Suppressor macrophage treated with lipopolysaccharide for 4 hours (primary cell): Measurements from ENCODE around the gene SLC35F1.

ENCODE experiments used
- DNase-seq: peaks from one replicate; pipeline ENCODE4 v3.0.0-alpha.2; 2020

Gene SLC35F1

GRCh38 chr6:118285791-118286190, 378.7 kb downstream of the SLC35F1 start:
- no peak for DNase-seq

DNA sequence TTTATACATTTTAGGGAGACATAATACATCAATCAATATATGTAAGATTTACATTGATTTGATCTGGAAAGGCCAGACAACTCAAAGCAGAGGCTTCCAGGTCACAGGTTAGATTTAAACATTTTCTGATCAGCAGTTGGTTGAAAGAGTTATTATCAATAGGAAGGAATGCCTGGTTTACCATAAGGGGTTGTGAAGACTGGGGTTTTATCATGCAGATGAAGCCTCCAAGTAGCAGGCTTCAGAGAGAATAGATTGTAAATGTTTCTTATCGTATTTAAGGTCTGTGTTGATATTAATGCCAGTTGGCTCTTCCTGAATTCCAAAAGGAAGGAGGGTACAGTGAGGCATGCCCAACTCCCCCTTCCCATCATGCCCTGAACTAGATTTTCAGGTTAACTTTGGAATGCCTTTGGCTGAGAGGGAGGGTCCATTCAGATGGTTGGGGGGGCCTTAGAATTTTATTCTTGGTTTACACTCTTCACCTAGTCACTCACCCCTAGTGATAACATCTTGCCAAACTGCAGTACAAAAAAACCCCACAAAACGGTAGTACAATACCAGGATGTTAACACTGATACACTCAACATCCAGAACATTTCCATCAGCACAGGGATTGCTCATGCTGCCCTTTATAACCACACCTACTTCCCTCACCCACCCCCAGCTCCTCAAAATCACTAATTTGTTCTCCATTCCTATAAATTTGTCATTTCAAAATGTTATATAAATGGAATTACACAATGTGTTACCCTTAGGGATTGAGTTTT, 381.5 kb downstream of the SLC35F1 start:
- DNase-seq, result no peak

DNA sequence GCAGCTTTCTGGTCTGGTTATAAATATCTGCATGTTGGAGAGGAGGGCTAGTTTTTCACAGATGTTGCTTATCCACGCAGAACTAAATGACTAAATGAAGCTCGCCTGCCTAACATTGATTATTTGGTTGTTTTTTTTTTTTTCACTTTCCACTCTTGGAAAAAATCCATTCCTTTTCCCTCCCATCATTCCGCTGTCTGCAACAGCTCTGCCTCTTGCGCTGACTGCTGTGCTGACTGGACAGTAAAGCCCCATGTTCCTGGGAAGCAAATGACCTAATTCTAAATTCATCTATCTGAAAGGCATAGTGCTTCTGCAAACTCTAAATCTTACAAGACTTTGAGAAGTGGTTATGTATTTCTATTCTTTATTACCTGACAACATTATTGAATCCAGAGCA, 385.5 kb downstream of the SLC35F1 start:
- no peak for DNase-seq

GRCh38 chr6:118294906-118295305, 387.8 kb downstream of the SLC35F1 start:
- no peak for DNase-seq

GRCh38 chr6:118295336-118295735, 388.3 kb downstream of the SLC35F1 start:
- DNase-seq, result no peak

DNA sequence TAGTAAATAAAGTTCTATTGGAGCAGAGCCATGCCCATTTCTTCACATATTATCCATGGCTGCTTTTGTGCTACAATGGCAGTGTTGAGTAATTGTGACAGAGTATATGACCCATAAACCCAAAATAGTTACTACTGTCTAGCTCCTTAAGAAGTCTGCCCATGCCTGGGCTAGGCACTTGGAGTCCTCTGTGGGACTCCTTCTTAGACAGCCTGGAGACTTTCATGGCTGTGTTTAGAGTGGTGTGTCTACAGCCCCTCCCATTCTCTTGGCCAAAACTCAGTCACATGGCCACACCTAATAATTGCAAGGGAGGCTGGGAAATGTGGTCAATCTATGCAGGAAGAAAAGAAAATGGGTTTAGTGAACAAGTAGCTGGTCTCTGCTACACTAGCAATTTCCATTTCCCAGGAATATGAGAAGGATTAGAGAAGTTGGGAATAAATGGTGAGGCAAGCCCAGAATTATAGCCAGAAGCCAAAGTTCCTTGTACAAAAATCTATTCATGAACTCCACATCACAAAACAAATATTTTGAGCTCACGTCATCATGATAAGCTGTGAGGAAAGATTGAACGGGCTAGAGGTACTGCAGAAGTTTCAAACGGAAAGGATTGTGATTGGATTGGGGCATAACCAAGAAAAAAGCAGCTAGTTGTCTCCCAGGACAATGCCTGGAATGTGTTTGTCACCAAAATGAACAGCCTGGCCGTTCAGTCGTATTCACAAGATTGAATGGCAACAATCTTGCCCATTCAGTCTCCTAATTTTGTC, 389.3 kb downstream of the SLC35F1 start:
- no peak for DNase-seq

DNA sequence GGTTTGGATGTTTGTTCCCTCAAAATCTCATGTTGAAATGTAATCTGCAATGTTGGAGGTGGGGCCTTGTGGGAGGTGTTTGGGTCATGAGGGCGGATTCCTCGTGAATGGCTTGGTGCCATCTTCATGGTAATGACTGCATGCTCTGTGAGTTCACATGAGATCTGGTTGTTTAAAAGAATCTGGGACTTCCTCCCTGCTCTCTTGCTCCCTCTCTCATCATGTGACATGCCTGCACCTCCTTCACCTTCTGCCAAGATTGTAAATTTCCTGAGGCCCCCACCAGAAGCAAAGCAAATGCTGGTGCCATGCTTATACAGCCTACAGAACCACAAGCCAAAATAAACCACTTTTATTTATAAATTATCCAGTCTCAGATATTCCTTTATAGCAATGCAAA, 390.8 kb downstream of the SLC35F1 start:
- no peak for DNase-seq

GRCh38 chr6:118298476-118299427, 391.7 kb downstream of the SLC35F1 start:
- no peak for DNase-seq

- DNase-seq, result no peak
Observed at GRCh38 chr6:118299457-118299856, 392.4 kb downstream of the SLC35F1 start.

DNA sequence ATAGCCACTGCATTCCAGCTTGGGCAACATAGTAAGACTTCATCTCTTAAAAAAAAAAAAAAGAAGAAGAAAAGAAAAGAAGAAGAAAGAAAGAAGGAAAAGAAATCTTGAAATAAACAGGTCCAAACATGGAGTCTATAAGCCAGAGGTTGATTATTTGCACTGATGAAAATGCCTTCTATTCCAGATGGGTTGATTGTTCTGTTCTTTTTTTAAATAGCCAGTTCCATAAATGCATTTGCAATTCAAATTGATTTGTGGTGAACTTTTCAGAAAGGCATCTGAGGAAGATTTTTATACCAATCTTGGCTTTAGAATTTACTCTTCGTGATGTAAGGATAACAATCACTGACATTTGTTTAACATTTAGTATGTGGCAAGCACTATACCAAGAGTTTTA, 397.3 kb downstream of the SLC35F1 start:
- DNase-seq, result no peak

GRCh38 chr6:118305081-118305480, 398.0 kb downstream of the SLC35F1 start:
- DNase-seq, result no peak

- no peak for DNase-seq
Observed at GRCh38 chr6:118306392-118307238, 399.6 kb downstream of the SLC35F1 start.

DNA sequence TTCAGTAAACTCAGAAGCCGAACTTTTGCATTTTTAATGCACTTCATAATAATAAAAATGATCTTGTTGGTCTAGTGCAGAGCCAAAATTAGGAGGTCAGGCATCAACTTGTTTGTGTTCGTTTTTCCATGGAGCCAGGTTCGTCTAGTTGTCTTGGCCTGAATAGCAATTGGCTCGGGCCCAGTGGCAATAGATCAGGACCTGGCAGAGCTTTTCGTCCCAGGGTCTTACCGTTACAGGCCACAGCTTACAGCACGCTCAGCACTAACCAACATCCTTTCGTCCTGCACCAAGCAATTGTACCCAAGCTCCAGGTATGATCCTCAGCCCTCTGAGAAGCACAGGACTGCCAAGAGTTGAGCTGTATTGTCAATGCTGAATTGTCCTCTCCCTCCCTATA, 400.5 kb downstream of the SLC35F1 start:
- DNase-seq, result no peak

DNA sequence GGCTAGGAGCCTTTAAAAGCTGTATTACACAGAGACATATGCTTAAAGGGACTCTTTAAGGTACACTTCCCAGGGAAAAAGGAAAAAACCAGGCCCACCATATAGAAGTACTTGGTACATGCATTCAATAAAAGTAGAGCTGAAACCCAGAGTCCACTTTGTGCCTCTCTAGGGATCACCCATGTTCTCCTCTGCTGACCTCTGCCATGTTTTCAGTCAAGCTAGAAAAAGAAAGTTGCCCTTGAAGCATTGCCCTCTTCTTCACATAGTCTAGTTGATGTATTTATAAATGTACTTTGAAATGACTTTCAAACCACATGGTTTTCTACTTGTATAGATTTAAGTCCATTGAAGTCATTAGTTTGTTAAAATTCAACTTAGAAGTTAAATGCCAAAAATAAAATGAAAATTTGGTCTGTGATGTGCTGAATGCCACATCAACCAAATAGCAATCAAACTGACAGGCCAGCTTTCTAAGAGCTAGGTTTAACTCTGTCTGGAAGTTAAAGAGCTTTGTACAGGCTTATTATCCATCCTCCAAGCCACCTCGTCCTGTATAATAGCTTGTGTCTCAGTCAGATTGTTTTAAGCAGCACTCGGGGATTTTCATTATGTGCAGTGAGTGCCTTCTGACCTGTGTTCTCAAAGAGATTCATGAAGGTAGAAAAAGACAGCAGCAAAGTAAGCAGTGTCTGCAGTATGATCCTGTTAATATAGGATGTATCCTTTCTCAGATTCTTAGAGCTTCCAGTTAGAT, 402.5 kb downstream of the SLC35F1 start:
- no peak for DNase-seq

GRCh38 chr6:118313208-118313607, 406.1 kb downstream of the SLC35F1 start:
- no peak for DNase-seq

DNA sequence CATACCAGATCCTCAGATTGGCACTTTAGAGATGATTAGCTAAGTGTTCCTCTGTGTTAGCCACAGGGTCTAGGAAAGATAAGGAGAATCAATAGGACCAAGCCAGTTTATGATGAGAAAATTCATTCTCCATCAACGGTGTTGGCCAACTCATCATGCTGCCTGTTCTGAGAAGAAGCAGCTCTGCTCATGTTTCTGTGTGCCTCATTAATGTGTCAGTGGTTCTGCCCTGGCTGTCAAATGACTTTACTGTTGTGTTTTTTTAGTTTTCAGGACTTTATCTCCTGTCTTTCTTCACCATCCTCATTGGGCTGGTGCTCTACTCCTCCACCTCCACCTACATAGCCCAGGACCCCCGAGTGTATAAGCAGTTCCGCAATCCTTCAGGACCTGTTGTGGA, 406.7 kb downstream of the SLC35F1 start:
- no peak for DNase-seq

GRCh38 chr6:118316796-118317384, 409.8 kb downstream of the SLC35F1 start:
- DNase-seq, result no peak

DNA sequence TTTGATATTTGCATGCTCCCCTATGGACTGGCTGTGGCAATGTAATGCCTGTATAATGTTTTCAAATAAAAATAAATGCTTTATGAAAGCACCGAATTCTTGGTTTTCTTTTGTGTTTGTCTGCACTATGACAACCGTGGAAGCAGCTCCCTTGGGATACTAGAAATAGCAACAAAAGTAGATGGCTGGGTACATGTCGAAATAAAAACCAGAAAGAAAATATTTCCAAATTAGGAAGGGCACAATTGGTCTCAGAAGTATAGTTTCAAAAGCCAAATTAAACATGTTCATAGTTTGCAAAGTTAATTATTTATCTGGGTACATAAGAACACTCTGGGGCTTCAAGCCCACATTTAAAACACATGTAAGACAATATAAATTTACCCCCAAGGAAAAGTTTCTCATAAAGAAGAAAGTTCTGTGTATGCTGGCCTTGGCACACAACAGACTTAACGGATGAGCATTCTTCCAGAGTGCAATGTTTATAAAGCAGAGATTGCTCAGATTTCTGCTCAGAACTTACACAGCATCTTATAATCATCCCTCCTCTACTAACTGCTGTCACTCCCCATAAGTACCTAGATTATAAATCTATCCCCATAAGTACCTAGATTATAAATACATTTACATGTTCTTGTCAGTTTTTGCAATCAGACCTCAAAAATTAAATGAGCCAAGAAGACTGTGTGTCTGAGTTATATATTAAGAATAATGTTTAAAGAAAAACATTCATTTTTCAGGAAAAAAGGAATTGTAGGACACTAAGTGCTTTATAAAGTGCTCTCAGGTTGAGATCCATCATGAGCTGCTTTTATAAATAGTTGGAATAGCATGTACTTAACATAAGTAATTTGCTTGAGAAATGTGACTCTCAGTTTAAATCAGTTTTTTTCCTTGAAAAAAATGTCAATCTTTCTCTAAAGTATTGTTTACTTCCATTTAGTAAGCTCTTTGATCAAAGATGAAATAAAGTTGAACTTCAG, 410.8 kb downstream of the SLC35F1 start:
- no peak for DNase-seq

DNA sequence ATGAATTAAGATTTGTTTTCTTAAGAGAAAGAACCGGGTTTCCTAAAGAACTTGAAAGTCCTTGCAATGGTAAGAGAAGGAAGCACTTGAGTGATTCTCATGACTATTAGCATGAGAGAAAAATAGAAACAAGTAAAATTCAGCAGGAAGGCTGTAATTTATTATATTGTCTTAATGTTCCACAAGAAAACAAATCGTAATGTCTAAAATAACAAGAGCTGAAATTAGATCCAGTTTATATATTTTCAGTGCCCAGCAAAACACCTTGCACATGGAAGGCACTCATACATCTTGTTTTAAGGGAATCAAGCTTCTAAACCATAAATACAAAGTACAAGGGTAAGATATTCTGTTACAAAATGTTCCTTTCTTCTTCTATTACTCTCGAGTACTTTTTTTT, 411.6 kb downstream of the SLC35F1 start:
- no peak for DNase-seq

DNA sequence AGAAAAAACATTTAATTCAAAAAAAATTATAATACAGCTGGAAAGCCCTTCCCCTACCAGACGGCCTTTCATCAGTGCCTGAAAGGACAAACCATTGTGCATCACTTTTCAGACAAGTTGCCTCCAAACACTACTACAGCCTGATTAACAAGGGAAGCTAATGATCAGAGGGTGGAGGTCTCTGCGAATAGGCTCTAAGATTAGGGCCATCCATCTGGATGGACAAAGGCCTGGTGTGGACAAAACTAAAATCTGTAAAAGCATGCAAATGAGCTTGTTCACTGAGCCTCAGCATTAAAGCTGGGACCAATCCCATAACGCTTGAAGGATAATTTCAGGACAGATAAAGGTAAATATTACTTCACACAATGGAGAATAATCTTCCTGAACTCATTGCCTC, 412.4 kb downstream of the SLC35F1 start:
- no peak for DNase-seq
